ENCODE measurements around the gene PKNOX2.

The PKNOX2 gene

GRCh38 chr11:125257190-125257579, 92.6 kb downstream of the PKNOX2 start:
- DNase-seq (ENCODE audit: insufficient read length, low spot score) (no peak), FAIRE-seq (no peak)
- TF ChIP-seq CTCF (IDR thresholded peaks at IDR 0.05; ENCODE audit: insufficient read depth, missing control alignments): no peak

- no peak for FAIRE-seq
- TF ChIP-seq CTCF (IDR thresholded peaks at IDR 0.05; ENCODE audit: insufficient read depth, missing control alignments): no peak
Measured at GRCh38 chr11:125257751-125258150, 93.2 kb downstream of the PKNOX2 start.

GRCh38 chr11:125258291-125259032, 93.9 kb downstream of the PKNOX2 start:
- no peak for DNase-seq (ENCODE audit: insufficient read length, low spot score)
- TF ChIP-seq CTCF (IDR thresholded peaks at IDR 0.05; ENCODE audit: insufficient read depth, missing control alignments): no peak
- FAIRE-seq: no peak

More at GRCh38 chr11:125257751-125258150, 93.2 kb downstream of the PKNOX2 start:
- DNase-seq (ENCODE audit: insufficient read length, low spot score): no peak

- FAIRE-seq: no peak
- no peak for TF ChIP-seq CTCF (IDR thresholded peaks at IDR 0.05; ENCODE audit: insufficient read depth, missing control alignments)
- DNase-seq (ENCODE audit: insufficient read length, low spot score): no peak
Measured at GRCh38 chr11:125261588-125261987, 97.0 kb downstream of the PKNOX2 start.

- DNase-seq (ENCODE audit: insufficient read length, low spot score) (no peak), FAIRE-seq (no peak)
- no peak for TF ChIP-seq CTCF (IDR thresholded peaks at IDR 0.05; ENCODE audit: insufficient read depth, missing control alignments)
Measured at GRCh38 chr11:125262194-125262829, 97.8 kb downstream of the PKNOX2 start.

GRCh38 chr11:125262830-125263218, 98.3 kb downstream of the PKNOX2 start:
- FAIRE-seq: no peak
- TF ChIP-seq CTCF (IDR thresholded peaks at IDR 0.05; ENCODE audit: insufficient read depth, missing control alignments): no peak
- DNase-seq (ENCODE audit: insufficient read length, low spot score): no peak

GRCh38 chr11:125263268-125263790, 98.8 kb downstream of the PKNOX2 start:
- no peak for TF ChIP-seq CTCF (IDR thresholded peaks at IDR 0.05; ENCODE audit: insufficient read depth, missing control alignments)
- no peak for DNase-seq (ENCODE audit: insufficient read length, low spot score)

More at GRCh38 chr11:125263268-125263790, 98.8 kb downstream of the PKNOX2 start:
- FAIRE-seq: no peak

Data from D721Med (cell line).